AG04449 (cell line): ENCODE results near the gene PATE2.

Experiments used
- CTCF ChIA-PET: fragments of 350-600 bp; formaldehyde crosslinking; extraction: SDS; loops from one replicate; lab custom pipeline; 2021; ENCODE audit warnings: antibody characterized with exemption; lab: Yijun Ruan, JAX
- POLR2A ChIA-PET: fragments of 400-600, 350-600 bp; formaldehyde crosslinking; extraction: SDS; loops from one replicate; lab custom pipeline; 2020; ENCODE audit warnings: antibody characterized with exemption, inconsistent platforms; lab: Yijun Ruan, JAX
- DNase-seq: peaks from one replicate; pipeline ENCODE4 v3.0.0-alpha.2; 2010; ENCODE audit warnings: low read depth, low spot score
- H3K4me3 ChIP-seq: 2 replicates; pipeline ENCODE4 v1.5.1; 2011; ENCODE audit warnings: low read depth, mild to moderate bottlenecking, control low read depth, low read length
- TF ChIP-seq, protein P1 (sequence below): IDR thresholded peaks from one replicate; pipeline ENCODE4 v1.5.1; 2011; ENCODE audit warnings: mild to moderate bottlenecking, moderate library complexity, low read length, control low read depth, inconsistent platforms; ENCODE audit not compliant: insufficient read depth; ENCODE audit errors: missing control alignments

The PATE2 gene

DNA sequence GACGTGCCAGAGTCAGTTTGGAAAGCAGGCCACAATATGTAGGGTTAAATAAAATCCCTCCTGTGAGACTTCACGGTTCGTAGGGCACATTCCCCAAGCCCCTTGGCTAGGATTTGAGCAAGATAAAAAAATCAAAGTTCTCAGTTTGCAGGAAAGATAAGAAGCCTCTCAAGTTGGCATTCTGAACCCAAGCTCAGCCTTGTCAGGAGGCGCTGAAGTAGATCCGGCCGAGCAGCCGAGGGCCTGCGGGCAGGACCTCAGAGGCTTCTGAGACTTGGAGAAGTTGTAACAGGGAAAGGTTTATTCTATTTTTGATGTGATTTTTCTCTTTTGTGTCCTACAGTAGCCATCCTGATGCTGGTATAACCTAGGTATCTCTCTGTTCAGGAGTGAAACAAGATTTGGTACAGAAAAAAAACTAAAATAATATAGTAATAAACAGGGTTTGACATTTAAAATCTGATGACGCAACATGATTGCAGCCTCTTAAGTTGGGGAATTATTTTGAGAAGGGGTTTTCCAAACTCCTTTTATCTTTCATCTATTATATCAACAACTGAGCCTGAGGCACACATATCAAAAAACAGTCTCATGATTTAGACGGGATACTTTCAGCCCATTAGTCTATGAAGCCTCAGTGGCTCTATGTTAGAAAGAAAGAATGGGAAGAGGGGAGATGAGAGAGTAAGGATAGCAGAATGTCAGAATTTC is 10.1 kb downstream of the PATE2 start:
- ChIA-PET CTCF (no interaction called here), POLR2A (no interaction called here)
- TF ChIP-seq, protein P1, sequence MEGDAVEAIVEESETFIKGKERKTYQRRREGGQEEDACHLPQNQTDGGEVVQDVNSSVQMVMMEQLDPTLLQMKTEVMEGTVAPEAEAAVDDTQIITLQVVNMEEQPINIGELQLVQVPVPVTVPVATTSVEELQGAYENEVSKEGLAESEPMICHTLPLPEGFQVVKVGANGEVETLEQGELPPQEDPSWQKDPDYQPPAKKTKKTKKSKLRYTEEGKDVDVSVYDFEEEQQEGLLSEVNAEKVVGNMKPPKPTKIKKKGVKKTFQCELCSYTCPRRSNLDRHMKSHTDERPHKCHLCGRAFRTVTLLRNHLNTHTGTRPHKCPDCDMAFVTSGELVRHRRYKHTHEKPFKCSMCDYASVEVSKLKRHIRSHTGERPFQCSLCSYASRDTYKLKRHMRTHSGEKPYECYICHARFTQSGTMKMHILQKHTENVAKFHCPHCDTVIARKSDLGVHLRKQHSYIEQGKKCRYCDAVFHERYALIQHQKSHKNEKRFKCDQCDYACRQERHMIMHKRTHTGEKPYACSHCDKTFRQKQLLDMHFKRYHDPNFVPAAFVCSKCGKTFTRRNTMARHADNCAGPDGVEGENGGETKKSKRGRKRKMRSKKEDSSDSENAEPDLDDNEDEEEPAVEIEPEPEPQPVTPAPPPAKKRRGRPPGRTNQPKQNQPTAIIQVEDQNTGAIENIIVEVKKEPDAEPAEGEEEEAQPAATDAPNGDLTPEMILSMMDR, result no peak
- H3K4me3 ChIP-seq, result no peak overlapping the region
- DNase-seq, result no peak

DNA sequence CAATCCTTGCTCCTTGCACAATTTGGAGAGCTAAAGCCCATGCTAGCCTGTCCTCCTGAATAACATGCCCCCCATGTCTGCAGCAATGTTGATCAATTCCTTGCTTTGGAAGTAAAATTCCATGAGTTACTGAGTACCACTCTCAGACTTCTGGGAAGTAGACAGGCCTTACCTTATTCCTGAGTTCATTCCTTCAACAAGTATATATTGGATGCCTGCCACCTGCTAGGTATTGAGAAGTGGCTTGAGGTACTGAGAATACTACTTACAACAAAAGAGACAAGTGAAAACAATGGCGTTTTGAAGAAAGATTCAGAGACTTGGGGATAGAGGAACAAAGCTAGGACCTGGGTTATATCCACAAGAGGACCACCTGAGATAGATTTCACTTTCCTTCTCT is 12.4 kb downstream of the PATE2 start:
- POLR2A ChIA-PET, result no interaction called here
- no peak overlapping the region for H3K4me3 ChIP-seq
- TF ChIP-seq, protein P1, result no peak
- DNase-seq, result no peak
- CTCF ChIA-PET, result no interaction called here

DNA sequence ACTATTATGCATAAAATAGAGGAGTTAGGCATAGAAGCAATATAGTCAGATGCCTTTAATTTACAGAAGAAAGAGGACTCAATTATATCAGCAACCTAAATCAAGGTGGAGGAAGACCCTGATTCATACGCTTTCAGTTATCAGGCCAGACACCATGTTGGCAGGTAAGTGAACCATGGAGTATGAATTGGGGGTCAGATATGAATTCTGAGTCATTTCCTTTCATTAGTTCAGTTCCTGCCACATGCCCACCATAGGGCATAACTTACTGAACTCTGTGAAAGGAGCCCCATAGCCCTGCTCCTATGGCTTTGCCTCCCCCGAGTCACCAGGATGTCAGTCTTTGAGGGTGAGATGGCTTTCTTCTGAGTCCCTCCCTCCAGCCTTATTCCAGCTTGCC is 15.1 kb downstream of the PATE2 start:
- H3K4me3 ChIP-seq, result no peak overlapping the region
- DNase-seq, result no peak
- CTCF ChIA-PET, result no interaction called here
- TF ChIP-seq, protein P1, result no peak
- POLR2A ChIA-PET, result no interaction called here

DNA sequence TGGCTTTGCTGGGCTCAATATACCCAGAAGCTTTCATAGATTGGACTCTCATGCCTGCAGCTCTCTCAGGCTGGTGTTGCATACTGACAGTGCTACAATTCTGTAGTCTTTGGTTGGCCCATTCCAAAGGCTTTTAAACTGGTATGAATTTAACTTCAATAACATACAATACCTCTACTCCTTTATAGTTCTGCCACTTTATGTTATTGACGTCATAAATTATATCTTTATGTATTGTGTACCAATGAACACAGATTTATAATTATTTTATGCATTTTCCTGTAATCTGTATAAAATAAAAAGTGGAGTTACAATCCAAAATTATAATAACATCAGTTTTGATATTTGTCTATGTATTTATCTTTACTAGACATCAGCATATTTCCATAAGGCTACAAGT is 16.2 kb downstream of the PATE2 start:
- no peak for DNase-seq
- CTCF ChIA-PET, result no interaction called here

DNA sequence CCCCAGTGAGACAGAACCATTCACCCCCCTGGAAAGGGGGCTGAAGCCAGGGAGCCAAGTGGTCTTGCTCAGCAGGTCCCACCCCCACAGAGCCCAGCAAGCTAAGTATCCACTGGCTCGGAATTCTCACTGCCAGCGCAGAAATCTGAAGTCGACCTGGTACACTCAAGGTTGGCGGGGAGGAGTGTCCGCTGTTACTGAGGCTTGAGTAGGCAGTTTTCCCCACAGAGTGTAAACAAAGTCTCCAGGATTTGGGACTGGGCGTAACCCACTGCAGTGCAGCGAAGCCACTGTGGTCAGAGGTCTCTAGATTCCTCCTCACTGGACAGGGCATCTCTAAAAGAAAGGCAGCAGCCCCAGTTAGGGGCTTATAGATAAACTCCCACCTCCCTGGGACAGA is 22.6 kb downstream of the PATE2 start:
- POLR2A ChIA-PET, result no interaction called here
- TF ChIP-seq, protein P1, result no peak
- no peak for DNase-seq

More for the DNA sequence above, 16.2 kb downstream of the PATE2 start:
- POLR2A ChIA-PET, result no interaction called here
- H3K4me3 ChIP-seq, result no peak overlapping the region
- TF ChIP-seq, protein P1, result no peak

DNA sequence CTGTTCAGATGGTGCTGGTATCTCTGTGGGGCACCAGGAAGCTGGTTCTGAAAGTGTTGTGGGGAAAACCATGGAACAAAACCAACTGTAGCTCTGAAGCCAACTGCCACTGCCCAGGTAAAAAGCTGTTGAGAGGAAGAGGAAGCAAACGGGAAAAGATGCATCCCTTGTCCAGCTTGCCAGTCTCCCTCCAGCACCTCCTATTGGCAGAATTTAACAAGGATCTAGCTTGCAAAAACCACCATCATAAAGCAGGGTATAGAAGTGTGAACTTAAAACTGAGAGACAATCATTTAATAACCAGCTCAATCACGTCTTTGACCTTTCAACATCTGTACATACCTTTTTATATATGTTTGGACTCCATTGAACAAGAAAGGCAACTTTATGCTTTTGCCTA is 28.0 kb downstream of the PATE2 start:
- POLR2A ChIA-PET, result no interaction called here
- TF ChIP-seq, protein P1, result no peak
- CTCF ChIA-PET, result no interaction called here
- H3K4me3 ChIP-seq, result no peak overlapping the region
- DNase-seq, result no peak

More for the DNA sequence above, 22.6 kb downstream of the PATE2 start:
- H3K4me3 ChIP-seq, result no peak overlapping the region
- CTCF ChIA-PET, result no interaction called here
